Mononuclear cell (primary cell): ENCODE measurements around the gene SPN. TPM values are rescaled to one million over a fixed set of nuclear protein-coding genes. Genes with fewer than 3 reads are reported as not detected.
"Not testable (repeated sequence)": the region's sequence is repeated elsewhere in the genome, so short reads cannot be mapped to it uniquely, and the experiment has no call there.

Experiments
- H3K27me3 ChIP-seq: 2 replicates; pipeline ENCODE4 v1.6.0; 2011; ENCODE audit warnings: low read length, control low read depth; ENCODE audit not compliant: insufficient read depth
- H3K4me1 ChIP-seq: 2 replicates; pipeline ENCODE4 v1.5.1; 2011; ENCODE audit warnings: mild to moderate bottlenecking, low read length, control low read depth; ENCODE audit not compliant: insufficient read depth
- H3K4me3 ChIP-seq: 2 replicates; pipeline ENCODE4 v1.5.1; 2011; ENCODE audit warnings: mild to moderate bottlenecking, low read length, moderate library complexity
- H3K9me3 ChIP-seq: 2 replicates; pipeline ENCODE4 v1.5.1; 2011; ENCODE audit warnings: low read depth, mild to moderate bottlenecking, control low read depth, low read length
- total RNA-seq: library from RNA; depleted of rRNA; stranded (reverse); fragments of >200 nt; gene quantifications from one replicate; pipeline ENCODE4 v1.2.3, GENCODE V29; 2012

Gene SPN
- total RNA-seq, 1 donor = 29.7 TPM

DNA sequence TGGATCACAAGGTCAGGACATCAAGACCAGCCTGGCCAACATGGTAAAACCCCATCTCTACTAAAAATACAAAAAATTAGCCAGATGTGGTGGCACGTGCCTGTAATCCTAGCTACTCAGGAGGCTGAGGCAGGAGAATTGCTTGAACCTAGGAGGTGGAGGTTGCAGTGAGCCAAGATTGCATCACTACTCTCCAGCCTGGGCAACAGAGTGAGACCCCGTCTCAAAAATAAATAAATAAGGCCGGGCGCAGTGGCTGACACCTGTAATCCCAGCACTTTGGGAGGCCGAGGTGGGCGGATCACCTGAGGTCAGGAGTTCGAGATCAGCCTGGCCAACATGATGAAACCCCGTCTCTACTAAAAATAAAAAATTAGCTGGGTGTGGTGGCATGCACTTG lies 24.3 kb upstream of the SPN start:
- H3K4me1 ChIP-seq = peaks cover 24% of the 10 kb centered on the region
- not testable (repeated sequence) for H3K9me3 ChIP-seq

DNA sequence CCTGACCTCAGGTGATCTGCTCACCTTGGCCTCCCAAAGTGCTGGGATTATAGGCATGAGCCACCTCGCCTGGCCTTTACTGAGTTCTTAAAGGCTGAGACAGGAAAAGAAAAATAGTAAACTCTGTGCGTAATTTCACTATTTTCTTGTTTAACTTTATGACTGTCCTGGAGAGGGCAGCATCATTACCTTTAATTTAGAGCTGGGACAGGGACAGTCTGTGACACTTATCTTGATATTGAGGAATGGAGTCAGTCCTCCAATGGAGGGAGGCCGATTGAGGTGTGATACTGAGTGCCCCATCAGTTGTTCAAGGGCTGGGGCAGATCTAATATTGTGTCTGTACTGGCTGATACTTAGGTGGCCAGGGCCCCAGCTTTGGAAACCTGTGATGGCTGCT lies 21.5 kb upstream of the SPN start:
- no peaks in the 10 kb centered on the region for H3K27me3 ChIP-seq
- no peaks in the 10 kb centered on the region for H3K9me3 ChIP-seq
- H3K4me1 ChIP-seq = peaks cover 48% of the 10 kb centered on the region
- H3K4me3 ChIP-seq = no peak overlapping the region

More for the DNA sequence above, 24.3 kb upstream of the SPN start:
- not testable (repeated sequence) for H3K27me3 ChIP-seq, H3K4me3 ChIP-seq

DNA sequence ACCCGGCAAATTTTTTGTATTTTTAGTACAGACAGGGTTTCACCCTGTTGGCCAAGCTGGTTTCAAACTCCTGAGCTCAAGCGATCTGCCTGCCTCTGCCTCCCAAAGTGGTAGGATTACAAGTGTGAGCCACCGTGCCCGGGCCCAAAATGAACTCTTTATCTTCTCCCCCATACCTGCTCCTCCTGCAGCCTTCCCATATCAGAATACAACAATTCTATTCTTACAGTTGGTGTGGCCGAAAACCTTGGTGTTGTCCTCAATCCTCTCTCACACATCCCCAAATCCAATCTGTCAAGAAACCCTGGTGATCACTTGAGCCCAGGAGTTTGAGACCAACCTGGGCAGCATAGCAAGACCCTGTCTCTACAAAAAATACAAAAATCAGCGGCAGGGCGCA lies 19.5 kb upstream of the SPN start:
- Histone ChIP-seq H3K27me3 (no peaks in the 10 kb centered on the region), H3K9me3 (no peaks in the 10 kb centered on the region), H3K4me1 (peaks cover 48% of the 10 kb centered on the region), H3K4me3 (no peak overlapping the region)

DNA sequence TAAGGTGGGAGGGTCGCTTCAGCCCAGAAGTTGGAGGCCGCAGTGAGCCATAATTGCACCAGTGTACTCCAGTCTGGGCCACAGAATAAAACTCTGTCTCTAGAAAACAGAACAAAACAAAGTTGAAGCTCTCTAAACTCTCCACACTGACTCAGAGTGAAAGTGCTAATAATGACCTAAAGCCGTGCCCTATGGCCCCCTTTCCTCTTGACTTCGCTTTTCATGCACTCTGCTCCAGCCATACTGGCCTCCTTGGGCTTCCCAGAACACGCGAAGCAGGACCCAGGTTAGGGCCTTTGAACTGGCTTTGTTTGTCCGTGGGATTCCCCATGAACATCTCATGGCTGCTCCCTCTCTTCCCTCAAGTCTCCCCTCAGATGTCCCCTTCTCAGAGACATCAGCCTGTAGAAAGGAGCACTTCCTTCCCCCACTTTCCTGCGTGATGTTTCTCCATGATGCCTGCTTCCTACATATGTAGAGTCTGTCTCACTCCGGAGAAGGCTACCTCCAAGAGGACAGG lies 18.6 kb upstream of the SPN start:
- Histone ChIP-seq H3K9me3 (no peaks in the 10 kb centered on the region), H3K4me1 (peaks cover 52% of the 10 kb centered on the region), H3K27me3 (no peaks in the 10 kb centered on the region), H3K4me3 (no peak overlapping the region)

DNA sequence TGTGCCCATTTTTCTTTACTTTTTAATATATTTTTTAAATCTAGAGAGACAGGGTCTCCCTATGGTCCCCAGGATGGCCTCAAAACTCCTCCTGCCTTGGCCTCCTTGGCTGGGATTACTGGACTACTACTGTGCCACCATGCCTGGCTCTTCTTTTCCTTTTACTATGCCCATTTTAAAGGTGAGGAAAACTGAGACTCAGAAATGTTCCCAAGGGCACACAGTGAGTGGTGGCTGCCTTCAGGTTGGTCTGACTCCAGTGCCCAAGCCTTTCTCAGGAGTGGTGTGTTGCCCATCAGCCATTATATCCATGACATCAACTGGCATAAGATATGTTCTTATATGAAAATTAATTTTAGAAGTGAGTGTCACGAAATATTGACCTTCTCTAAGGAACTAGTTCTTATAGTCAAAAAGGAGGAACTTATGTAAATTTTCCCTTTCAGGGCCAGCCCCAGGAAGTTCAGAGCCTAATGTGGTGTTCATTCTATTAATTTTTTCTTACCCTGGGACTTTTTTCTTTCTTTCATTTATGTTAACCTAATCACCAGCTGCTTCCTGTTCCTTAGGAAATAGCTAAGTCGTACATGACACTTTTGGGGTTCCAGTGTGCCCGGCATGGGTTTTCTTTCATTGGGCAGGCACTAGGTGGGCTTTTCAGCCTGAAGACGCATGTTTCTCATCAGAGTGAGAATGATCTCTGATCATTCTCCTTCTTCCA lies 17.9 kb upstream of the SPN start:
- peaks cover 59% of the 10 kb centered on the region for H3K4me1 ChIP-seq
- H3K4me3 ChIP-seq = no peak overlapping the region
- no peaks in the 10 kb centered on the region for H3K27me3 ChIP-seq
- no peaks in the 10 kb centered on the region for H3K9me3 ChIP-seq

DNA sequence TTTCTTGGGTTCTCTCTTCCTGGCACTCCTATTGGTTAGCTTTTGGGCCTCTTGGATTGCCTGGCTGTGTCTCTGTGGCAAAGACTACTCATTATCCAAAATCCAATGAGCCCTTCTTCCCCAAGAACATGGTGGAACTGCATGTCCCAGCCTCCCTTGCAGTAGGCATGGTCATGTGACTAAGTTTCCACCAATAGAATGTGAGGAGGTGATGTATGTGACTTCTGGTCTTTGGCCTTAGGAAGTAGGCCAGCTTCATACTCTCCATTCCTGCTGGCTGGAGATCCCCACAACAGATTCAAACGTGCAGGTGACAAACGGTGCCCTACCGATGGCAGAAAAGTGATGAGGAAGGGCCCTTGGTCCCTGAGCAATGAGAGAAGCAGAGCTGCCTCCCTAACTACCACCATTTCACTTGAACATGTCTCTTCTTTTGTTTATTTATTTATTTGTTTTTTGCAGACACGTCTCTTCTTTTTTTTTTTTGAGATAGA lies 17.3 kb upstream of the SPN start:
- H3K9me3 ChIP-seq = no peaks in the 10 kb centered on the region
- H3K4me3 ChIP-seq = no peak overlapping the region
- peaks cover 55% of the 10 kb centered on the region for H3K4me1 ChIP-seq
- no peaks in the 10 kb centered on the region for H3K27me3 ChIP-seq

DNA sequence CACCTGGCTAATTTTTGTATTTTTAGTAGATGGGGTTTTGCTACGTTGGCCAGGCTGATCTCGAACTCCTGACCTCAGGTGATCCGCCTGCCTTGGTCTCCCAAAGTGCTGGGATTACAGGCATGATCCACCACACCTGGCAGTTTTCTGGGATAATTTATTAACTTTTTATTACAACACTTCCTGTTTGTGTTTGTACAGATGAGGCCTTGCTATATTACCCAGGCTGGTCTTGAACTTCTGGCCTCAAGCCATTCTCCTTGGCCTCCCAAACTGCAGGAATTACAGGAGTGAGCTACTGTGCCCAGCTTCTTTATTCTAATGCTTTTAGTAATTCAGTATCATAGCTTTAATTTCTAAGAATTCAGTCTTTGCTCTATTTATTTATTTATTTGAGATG lies 16.1 kb upstream of the SPN start:
- Histone ChIP-seq H3K27me3 (no peaks in the 10 kb centered on the region), H3K4me1 (peaks cover 43% of the 10 kb centered on the region), H3K9me3 (no peaks in the 10 kb centered on the region), H3K4me3 (no peak overlapping the region)

- no peaks in the 10 kb centered on the region for H3K27me3 ChIP-seq
- no peaks in the 10 kb centered on the region for H3K9me3 ChIP-seq
- H3K4me1 ChIP-seq = peaks cover 49% of the 10 kb centered on the region
- no peak overlapping the region for H3K4me3 ChIP-seq
These were observed 13.2 kb upstream of the SPN start for GRCh38 chr16:29649588-29650494.

- no peak overlapping the region for H3K4me3 ChIP-seq
- H3K9me3 ChIP-seq = no peaks in the 10 kb centered on the region
These were observed 12.3 kb upstream of the SPN start for GRCh38 chr16:29650771-29651170.

GRCh38 chr16:29651774-29652349 lies 11.2 kb upstream of the SPN start:
- Histone ChIP-seq H3K4me3 (no peak overlapping the region), H3K4me1 (peaks cover 39% of the 10 kb centered on the region), H3K9me3 (no peaks in the 10 kb centered on the region), H3K27me3 (no peaks in the 10 kb centered on the region)

More at GRCh38 chr16:29650771-29651170, 12.3 kb upstream of the SPN start:
- Histone ChIP-seq H3K27me3 (no peaks in the 10 kb centered on the region), H3K4me1 (peaks cover 45% of the 10 kb centered on the region)

GRCh38 chr16:29653471-29653870 lies 9.6 kb upstream of the SPN start:
- Histone ChIP-seq H3K4me1 (peaks cover 39% of the 10 kb centered on the region), H3K4me3 (no peak overlapping the region), H3K27me3 (no peaks in the 10 kb centered on the region), H3K9me3 (no peaks in the 10 kb centered on the region)

DNA sequence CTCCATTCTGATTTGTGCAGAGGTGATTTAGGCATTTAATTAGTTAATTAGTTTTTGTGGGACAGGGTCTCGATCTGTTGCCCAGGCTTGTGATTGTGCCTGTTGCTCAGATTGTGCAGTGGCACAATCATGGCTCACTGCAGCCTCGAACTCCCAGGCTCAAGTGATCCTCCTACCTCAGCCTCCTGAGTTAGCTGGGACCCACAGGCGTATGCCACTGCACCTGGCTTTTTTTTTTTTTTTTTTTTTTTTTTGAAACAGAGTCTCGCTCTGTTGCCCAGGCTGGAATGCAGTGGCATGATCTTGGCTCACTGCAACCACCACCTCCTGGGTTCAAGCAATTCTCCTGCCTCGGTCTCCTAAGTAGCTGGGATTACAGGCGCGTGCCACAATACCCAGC lies 9.2 kb upstream of the SPN start:
- H3K4me3 ChIP-seq, H3K9me3 ChIP-seq, H3K27me3 ChIP-seq: not testable (repeated sequence)
- H3K4me1 ChIP-seq = peaks cover 39% of the 10 kb centered on the region

DNA sequence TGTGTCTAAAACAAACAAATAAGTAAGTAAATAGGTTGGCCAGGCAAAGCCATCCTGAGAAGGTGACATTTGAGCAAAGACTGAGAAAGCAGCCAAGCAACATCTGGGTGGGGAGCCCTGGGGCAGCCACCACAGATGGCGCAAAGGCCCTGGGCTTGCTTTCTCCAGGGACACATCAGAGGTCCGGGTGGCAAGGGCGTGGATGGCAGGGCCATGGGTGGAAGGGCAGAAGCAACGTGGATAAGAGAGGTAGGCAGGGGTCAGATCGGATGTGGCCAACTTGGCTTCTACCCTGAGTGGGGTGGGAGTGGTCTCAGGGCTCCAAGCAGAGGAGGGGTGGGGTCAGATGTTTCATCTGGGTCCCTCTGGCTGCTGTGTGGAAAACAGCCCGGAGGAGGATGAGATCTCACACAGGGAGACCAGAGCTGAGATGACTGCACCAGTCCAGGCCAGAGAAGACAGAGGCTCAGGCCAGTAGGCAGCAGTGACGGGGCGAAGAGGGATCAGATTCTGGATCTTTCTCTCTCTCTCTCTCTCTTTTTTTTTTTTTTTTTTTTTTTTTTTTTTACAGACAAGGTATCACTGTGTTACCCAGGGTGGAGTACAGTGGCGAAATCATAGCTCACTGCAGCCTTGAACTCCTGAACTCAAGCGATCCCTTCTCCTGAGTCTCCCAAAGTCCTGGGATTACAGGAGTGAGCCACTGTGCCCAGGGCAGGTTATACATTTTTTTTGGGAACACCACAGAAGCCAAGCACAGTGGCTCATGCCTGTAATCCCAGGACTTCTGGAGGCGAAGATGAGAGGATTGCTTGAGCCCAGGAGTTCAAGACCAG lies 6.1 kb upstream of the SPN start:
- Histone ChIP-seq H3K4me1 (peaks cover 36% of the 10 kb centered on the region), H3K27me3 (no peaks in the 10 kb centered on the region), H3K9me3 (no peaks in the 10 kb centered on the region), H3K4me3 (no peak overlapping the region)

DNA sequence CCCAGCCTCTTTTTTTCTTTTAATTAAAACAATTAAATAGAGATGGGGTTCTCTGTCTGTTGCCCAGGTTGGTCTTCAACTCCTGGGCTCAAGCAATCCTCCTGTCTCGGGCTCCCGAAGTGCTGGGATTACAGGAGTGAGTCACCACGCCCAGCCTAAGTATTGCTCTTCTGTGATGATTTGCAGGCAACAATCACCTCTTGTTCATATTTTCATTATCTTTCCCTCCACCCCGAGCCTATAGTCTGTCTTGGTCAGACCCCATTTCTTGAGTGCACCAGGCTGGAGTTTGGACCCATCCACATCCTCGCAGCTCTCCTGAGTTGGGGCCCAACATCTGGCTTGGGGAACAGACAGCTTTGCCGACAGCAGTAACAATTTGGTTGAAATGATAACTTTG lies 4.3 kb upstream of the SPN start:
- H3K9me3 ChIP-seq = no peaks in the 10 kb centered on the region
- no peak overlapping the region for H3K4me3 ChIP-seq
- no peaks in the 10 kb centered on the region for H3K27me3 ChIP-seq
- peaks cover 42% of the 10 kb centered on the region for H3K4me1 ChIP-seq
